HepG2 (cell line): Measurements from ENCODE around the gene CCDC117. TPM values are rescaled to one million over a fixed set of nuclear protein-coding genes. Genes with fewer than 3 reads are reported as not detected.

ENCODE experiments used
- DPF2 ChIP-seq: sonication (generic); formaldehyde crosslinking; IDR thresholded peaks from 2 replicates; pipeline ENCODE4 v1.4.0; 2020; ENCODE audit warnings: mild to moderate bottlenecking, low read depth, missing genetic modification reagents, borderline replicate concordance
- GFI1 ChIP-seq: sonication (generic); formaldehyde crosslinking; IDR thresholded peaks from 2 replicates; pipeline ENCODE4 v1.5.0; 2020; ENCODE audit warnings: missing genetic modification reagents, mild to moderate bottlenecking, borderline replicate concordance
- HNRNPK ChIP-seq: fragments of 200-400 bp; formaldehyde crosslinking; IDR thresholded peaks from 2 replicates; pipeline ENCODE4 v1.6.1; 2018; ENCODE audit warnings: low read length, low read depth, moderate library complexity, mild to moderate bottlenecking; ENCODE audit not compliant: poor library complexity, severe bottlenecking
- MED13 ChIP-seq: sonication (generic); formaldehyde crosslinking; IDR thresholded peaks from 2 replicates; pipeline ENCODE4 v1.5.0; 2020; ENCODE audit warnings: missing genetic modification reagents
- MLLT10 ChIP-seq: sonication (generic); formaldehyde crosslinking; IDR thresholded peaks from 2 replicates; pipeline ENCODE4 v1.4.0; 2020; ENCODE audit warnings: missing genetic modification reagents
- RARA ChIP-seq: IDR thresholded peaks from 2 replicates; pipeline ENCODE4 v1.6.1; 2016; ENCODE audit warnings: missing genetic modification reagents, missing compliant biosample characterization
- SAP130 ChIP-seq: IDR thresholded peaks from 2 replicates; pipeline ENCODE4 v1.6.1; 2016; ENCODE audit warnings: low read depth
- SIX1 ChIP-seq: sonication (generic); formaldehyde crosslinking; IDR thresholded peaks from 2 replicates; pipeline ENCODE4 v1.4.0; 2020; ENCODE audit warnings: missing genetic modification reagents, borderline replicate concordance
- TAF1 ChIP-seq: sonication (generic); formaldehyde crosslinking; IDR thresholded peaks from 2 replicates; pipeline ENCODE4 v1.4.0; 2020; ENCODE audit warnings: missing genetic modification reagents
- polyA plus RNA-seq, 8 experiments: library from polyadenylated mRNA; depleted of rRNA in 3 of 8; stranded (reverse) in 7 of 8; unstranded in 1 of 8; fragments of >200 nt; fragmentation: Illumina TruSeq in 4 of 8; extraction: Trizol in 4 of 8; gene quantifications; 2 replicates each; pipeline versions ENCODE4 v1.2.1 to v1.2.3, GENCODE V29; 2011 to 2016; ENCODE audit warnings: low read depth in 4 of 8, missing spikeins in 1 of 8, mixed read lengths in 1 of 8; ENCODE audit not compliant: insufficient read depth in 1 of 8
- total RNA-seq, 5 experiments: library from RNA; depleted of rRNA; stranded (reverse); fragments of >200 nt; fragmentation: Illumina TruSeq; extraction: Trizol; gene quantifications; 2 replicates each; pipeline ENCODE4 v1.2.3, GENCODE V29; 2016; ENCODE audit warnings: low read depth in 1 of 5
- TF ChIP-seq, protein P1 (sequence below): IDR thresholded peaks from 2 replicates; pipeline ENCODE4 v1.6.1; 2018; ENCODE audit warnings: missing genetic modification reagents
- TF ChIP-seq, protein P2 (sequence below): sonication (generic); formaldehyde crosslinking; IDR thresholded peaks from 2 replicates; pipeline ENCODE4 v1.4.0; 2020; ENCODE audit warnings: missing genetic modification reagents, borderline replicate concordance
- TF ChIP-seq, protein P3 (sequence below): sonication (generic); formaldehyde crosslinking; IDR thresholded peaks from 2 replicates; pipeline ENCODE4 v1.4.0; 2020; ENCODE audit warnings: missing genetic modification reagents
- TF ChIP-seq, protein P4 (sequence below): sonication (generic); formaldehyde crosslinking; IDR thresholded peaks from 2 replicates; pipeline ENCODE4 v1.4.0; 2020; ENCODE audit warnings: missing genetic modification reagents
- TF ChIP-seq, protein P5 (sequence below): sonication (generic); formaldehyde crosslinking; IDR thresholded peaks from 2 replicates; pipeline ENCODE4 v1.8.0; 2022; ENCODE audit warnings: mild to moderate bottlenecking, missing genetic modification reagents, moderate library complexity
- TF ChIP-seq, protein P6 (sequence below): sonication (generic); formaldehyde crosslinking; IDR thresholded peaks from 2 replicates; pipeline ENCODE4 v1.5.0; 2020; ENCODE audit warnings: missing genetic modification reagents, mild to moderate bottlenecking, borderline replicate concordance

CCDC117 gene
- total and polyA plus RNA-seq, 2 of the 13 experiments (the other 11 are each of a cell fraction or from before 2014, with no cell fraction given), result 12.6 to 34.2 TPM

DNA sequence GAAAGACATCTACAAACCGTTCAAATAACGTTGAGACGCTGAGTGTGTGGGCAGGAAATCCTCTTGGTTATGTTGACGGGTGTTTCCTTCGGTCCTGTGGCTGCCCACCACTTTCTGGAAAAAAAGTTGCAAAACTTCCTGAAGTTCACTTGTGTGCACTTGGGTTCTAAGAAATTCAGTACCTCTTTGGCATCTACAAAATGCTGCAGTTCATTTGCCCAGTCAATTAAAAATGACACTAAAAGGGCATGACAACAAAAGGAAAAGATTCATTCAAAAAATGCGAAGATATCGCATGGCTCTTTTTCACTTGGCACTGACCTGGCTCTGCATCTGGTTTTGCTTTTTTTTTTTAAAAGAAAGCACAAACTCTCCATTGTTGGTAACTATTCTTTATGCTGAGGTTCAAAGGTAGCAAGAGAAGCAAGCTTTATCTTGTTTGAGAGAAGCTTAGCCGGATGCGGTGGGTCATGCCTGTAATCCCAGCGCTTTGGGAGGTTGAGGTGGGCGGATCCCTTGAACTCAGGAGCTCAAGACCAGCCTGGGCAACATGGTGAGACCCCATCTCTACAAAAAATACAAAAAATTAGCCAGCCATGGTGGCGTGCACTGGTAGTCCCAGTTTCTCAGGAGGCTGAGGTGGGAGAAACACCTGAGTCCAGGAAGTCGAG lies 38.5 kb downstream of the CCDC117 start (continued):
- TF ChIP-seq GFI1 (CRISPR knock-in tag) (peak; percentile 56), TAF1 (peak; percentile 10; the same call in 1 of the 2 replicates), HNRNPK (no peak), MLLT10 (CRISPR knock-in tag) (no peak), MED13 (peak; percentile 70; the same call in 1 of the 2 replicates), SAP130 (CRISPR knock-in tag) (peak; percentile 67; the same call in 1 of the 2 replicates), SIX1 (CRISPR knock-in tag) (peak; percentile 40; the same call in 1 of the 2 replicates), DPF2 (CRISPR knock-in tag) (peak; percentile 72; the same call in 1 of the 2 replicates), RARA (CRISPR knock-in tag) (peak; percentile 73)
- TF ChIP-seq, protein P1, sequence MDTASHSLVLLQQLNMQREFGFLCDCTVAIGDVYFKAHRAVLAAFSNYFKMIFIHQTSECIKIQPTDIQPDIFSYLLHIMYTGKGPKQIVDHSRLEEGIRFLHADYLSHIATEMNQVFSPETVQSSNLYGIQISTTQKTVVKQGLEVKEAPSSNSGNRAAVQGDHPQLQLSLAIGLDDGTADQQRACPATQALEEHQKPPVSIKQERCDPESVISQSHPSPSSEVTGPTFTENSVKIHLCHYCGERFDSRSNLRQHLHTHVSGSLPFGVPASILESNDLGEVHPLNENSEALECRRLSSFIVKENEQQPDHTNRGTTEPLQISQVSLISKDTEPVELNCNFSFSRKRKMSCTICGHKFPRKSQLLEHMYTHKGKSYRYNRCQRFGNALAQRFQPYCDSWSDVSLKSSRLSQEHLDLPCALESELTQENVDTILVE (CRISPR knock-in tag), result peak; percentile 14; the same call in 1 of the 2 replicates
- TF ChIP-seq, protein P2, sequence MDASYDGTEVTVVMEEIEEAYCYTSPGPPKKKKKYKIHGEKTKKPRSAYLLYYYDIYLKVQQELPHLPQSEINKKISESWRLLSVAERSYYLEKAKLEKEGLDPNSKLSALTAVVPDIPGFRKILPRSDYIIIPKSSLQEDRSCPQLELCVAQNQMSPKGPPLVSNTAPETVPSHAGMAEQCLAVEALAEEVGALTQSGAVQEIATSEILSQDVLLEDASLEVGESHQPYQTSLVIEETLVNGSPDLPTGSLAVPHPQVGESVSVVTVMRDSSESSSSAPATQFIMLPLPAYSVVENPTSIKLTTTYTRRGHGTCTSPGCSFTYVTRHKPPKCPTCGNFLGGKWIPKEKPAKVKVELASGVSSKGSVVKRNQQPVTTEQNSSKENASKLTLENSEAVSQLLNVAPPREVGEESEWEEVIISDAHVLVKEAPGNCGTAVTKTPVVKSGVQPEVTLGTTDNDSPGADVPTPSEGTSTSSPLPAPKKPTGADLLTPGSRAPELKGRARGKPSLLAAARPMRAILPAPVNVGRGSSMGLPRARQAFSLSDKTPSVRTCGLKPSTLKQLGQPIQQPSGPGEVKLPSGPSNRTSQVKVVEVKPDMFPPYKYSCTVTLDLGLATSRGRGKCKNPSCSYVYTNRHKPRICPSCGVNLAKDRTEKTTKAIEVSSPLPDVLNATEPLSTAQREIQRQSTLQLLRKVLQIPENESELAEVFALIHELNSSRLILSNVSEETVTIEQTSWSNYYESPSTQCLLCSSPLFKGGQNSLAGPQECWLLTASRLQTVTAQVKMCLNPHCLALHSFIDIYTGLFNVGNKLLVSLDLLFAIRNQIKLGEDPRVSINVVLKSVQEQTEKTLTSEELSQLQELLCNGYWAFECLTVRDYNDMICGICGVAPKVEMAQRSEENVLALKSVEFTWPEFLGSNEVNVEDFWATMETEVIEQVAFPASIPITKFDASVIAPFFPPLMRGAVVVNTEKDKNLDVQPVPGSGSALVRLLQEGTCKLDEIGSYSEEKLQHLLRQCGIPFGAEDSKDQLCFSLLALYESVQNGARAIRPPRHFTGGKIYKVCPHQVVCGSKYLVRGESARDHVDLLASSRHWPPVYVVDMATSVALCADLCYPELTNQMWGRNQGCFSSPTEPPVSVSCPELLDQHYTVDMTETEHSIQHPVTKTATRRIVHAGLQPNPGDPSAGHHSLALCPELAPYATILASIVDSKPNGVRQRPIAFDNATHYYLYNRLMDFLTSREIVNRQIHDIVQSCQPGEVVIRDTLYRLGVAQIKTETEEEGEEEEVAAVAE (CRISPR knock-in tag), result no peak
- TF ChIP-seq, protein P3, sequence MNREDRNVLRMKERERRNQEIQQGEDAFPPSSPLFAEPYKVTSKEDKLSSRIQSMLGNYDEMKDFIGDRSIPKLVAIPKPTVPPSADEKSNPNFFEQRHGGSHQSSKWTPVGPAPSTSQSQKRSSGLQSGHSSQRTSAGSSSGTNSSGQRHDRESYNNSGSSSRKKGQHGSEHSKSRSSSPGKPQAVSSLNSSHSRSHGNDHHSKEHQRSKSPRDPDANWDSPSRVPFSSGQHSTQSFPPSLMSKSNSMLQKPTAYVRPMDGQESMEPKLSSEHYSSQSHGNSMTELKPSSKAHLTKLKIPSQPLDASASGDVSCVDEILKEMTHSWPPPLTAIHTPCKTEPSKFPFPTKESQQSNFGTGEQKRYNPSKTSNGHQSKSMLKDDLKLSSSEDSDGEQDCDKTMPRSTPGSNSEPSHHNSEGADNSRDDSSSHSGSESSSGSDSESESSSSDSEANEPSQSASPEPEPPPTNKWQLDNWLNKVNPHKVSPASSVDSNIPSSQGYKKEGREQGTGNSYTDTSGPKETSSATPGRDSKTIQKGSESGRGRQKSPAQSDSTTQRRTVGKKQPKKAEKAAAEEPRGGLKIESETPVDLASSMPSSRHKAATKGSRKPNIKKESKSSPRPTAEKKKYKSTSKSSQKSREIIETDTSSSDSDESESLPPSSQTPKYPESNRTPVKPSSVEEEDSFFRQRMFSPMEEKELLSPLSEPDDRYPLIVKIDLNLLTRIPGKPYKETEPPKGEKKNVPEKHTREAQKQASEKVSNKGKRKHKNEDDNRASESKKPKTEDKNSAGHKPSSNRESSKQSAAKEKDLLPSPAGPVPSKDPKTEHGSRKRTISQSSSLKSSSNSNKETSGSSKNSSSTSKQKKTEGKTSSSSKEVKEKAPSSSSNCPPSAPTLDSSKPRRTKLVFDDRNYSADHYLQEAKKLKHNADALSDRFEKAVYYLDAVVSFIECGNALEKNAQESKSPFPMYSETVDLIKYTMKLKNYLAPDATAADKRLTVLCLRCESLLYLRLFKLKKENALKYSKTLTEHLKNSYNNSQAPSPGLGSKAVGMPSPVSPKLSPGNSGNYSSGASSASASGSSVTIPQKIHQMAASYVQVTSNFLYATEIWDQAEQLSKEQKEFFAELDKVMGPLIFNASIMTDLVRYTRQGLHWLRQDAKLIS (CRISPR knock-in tag), result no peak
- TF ChIP-seq, protein P4, sequence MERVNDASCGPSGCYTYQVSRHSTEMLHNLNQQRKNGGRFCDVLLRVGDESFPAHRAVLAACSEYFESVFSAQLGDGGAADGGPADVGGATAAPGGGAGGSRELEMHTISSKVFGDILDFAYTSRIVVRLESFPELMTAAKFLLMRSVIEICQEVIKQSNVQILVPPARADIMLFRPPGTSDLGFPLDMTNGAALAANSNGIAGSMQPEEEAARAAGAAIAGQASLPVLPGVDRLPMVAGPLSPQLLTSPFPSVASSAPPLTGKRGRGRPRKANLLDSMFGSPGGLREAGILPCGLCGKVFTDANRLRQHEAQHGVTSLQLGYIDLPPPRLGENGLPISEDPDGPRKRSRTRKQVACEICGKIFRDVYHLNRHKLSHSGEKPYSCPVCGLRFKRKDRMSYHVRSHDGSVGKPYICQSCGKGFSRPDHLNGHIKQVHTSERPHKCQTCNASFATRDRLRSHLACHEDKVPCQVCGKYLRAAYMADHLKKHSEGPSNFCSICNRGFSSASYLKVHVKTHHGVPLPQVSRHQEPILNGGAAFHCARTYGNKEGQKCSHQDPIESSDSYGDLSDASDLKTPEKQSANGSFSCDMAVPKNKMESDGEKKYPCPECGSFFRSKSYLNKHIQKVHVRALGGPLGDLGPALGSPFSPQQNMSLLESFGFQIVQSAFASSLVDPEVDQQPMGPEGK, result peak; percentile 62; the same call in 1 of the 2 replicates
- TF ChIP-seq, protein P5, sequence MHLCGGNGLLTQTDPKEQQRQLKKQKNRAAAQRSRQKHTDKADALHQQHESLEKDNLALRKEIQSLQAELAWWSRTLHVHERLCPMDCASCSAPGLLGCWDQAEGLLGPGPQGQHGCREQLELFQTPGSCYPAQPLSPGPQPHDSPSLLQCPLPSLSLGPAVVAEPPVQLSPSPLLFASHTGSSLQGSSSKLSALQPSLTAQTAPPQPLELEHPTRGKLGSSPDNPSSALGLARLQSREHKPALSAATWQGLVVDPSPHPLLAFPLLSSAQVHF, result no peak
- TF ChIP-seq, protein P6, sequence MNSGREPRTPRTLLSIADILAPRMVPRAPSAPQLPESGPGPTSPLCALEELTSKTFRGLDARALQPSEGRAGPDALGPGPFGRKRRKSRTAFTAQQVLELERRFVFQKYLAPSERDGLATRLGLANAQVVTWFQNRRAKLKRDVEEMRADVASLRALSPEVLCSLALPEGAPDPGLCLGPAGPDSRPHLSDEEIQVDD (CRISPR knock-in tag), result no peak
